Ectodermal cell (in vitro differentiated cells): ENCODE results near the gene GABRG3.

Experiments
- H3K27ac ChIP-seq: 2 replicates; pipeline ENCODE4 v1.7.0; 2013; ENCODE audit warnings: mild to moderate bottlenecking, low read depth, low read length; ENCODE audit not compliant: insufficient read depth, poor library complexity, severe bottlenecking
- H3K27me3 ChIP-seq: 2 replicates; pipeline ENCODE4 v1.7.0; 2013; ENCODE audit warnings: mild to moderate bottlenecking, low read length; ENCODE audit not compliant: insufficient read depth, control insufficient read depth, poor library complexity, severe bottlenecking
- H3K36me3 ChIP-seq: one replicate; pipeline ENCODE4 v1.7.0; 2013; ENCODE audit warnings: low read length; ENCODE audit not compliant: control insufficient read depth, insufficient read depth
- H3K4me1 ChIP-seq: one replicate; pipeline ENCODE4 v1.7.0; 2013; ENCODE audit warnings: low read length; ENCODE audit not compliant: control insufficient read depth, insufficient read depth
- H3K4me3 ChIP-seq: 2 replicates; pipeline ENCODE4 v1.7.0; 2013; ENCODE audit warnings: low read depth, low read length, control low read depth; ENCODE audit not compliant: insufficient read depth
- H3K9me3 ChIP-seq: 2 replicates; pipeline ENCODE4 v1.7.0; 2013; ENCODE audit warnings: mild to moderate bottlenecking, low read length, moderate library complexity; ENCODE audit not compliant: control insufficient read depth
- whole genome bisulfite sequencing, 2 experiments: methylation state at CpG; one replicate each; pipeline ENCODE4 v1.1.7; 2013; ENCODE audit warnings: missing lambda C conversion rate in 2 of 2; 5-methylcytosine and 5-hydroxymethylcytosine counted together

Gene GABRG3

GRCh38 chr15:27550635-27551034 is 579.7 kb downstream of the GABRG3 start:
- 91 to 92% methylated on average over 6 of the region's 6 CpGs for WGBS, 2 experiments
- H3K4me1 ChIP-seq, result no peaks in the 10 kb centered on the region
- H3K36me3 ChIP-seq, result no peaks in the 10 kb centered on the region
- H3K4me3 ChIP-seq, result no peak overlapping the region
- no peaks in the 10 kb centered on the region for H3K27me3 ChIP-seq
- no peaks in the 10 kb centered on the region for H3K9me3 ChIP-seq
- no peak overlapping the region for H3K27ac ChIP-seq

DNA sequence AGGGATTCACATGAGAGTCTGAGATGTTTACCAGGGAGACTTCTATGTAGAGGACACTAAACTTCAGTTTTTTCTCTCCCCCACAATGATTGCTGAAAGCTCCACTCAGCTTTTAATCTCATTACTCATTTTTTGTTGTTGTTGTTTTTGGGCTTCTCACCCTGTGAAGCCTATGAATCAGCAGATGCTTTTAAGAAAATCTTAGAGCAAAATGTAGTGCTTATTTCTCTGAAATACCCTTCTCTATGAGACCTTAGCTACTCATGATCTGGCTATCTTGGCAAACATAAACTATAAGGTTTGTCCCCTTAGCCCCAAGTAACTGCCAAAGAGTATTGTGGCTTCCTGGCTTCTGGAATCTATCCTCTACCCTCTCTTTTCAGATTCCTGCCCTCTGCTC is 590.8 kb downstream of the GABRG3 start:
- Histone ChIP-seq H3K27me3 (no peaks in the 10 kb centered on the region), H3K4me3 (no peak overlapping the region)

GRCh38 chr15:27563765-27564370 is 592.9 kb downstream of the GABRG3 start:
- Histone ChIP-seq H3K27ac (no peak overlapping the region), H3K4me3 (no peak overlapping the region), H3K36me3 (no peaks in the 10 kb centered on the region), H3K27me3 (no peaks in the 10 kb centered on the region), H3K9me3 (peaks cover 2% of the 10 kb centered on the region), H3K4me1 (no peaks in the 10 kb centered on the region)
- WGBS, 2 experiments, result 88 to 92% methylated on average over 3 of the region's 3 CpGs

More for the DNA sequence above, 590.8 kb downstream of the GABRG3 start:
- H3K4me1 ChIP-seq, result no peaks in the 10 kb centered on the region
- H3K36me3 ChIP-seq, result no peaks in the 10 kb centered on the region
- no peak overlapping the region for H3K27ac ChIP-seq
- H3K9me3 ChIP-seq, result peaks cover 2% of the 10 kb centered on the region

DNA sequence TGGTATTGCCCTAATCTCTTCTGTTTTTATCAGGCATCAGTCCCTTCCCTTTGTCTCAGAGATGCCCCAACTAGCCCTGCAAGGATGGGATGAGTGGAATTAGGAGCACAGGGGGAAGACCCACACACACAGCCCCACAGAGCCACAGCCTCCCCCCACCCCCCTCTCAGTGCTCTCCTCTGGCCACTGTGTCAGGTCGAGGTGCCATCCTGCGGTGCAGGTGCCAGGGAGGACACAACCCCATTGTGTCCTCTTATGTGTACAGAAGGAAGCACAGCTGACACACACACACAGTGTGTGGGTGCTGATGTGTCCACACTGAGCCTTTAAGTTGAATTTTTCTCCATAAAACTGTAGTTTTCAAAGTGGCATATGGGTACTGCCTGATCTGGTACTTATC is 593.7 kb downstream of the GABRG3 start:
- no peaks in the 10 kb centered on the region for H3K36me3 ChIP-seq
- H3K27ac ChIP-seq, result no peak overlapping the region
- H3K4me3 ChIP-seq, result no peak overlapping the region
- peaks cover 2% of the 10 kb centered on the region for H3K9me3 ChIP-seq
- H3K4me1 ChIP-seq, result no peaks in the 10 kb centered on the region
- H3K27me3 ChIP-seq, result no peaks in the 10 kb centered on the region
- 88 to 96% methylated on average over 2 of the region's 2 CpGs for WGBS, 2 experiments

GRCh38 chr15:27570746-27571145 is 599.8 kb downstream of the GABRG3 start:
- Histone ChIP-seq H3K9me3 (no peaks in the 10 kb centered on the region), H3K4me1 (no peaks in the 10 kb centered on the region), H3K27me3 (no peaks in the 10 kb centered on the region), H3K36me3 (no peaks in the 10 kb centered on the region), H3K4me3 (no peak overlapping the region), H3K27ac (no peak overlapping the region)
- WGBS, 2 experiments, result 80 to 87% methylated on average over 4 of the region's 4 CpGs

GRCh38 chr15:27573805-27574485 is 603.0 kb downstream of the GABRG3 start:
- WGBS, 2 experiments, result 83 to 87% methylated on average over 26 of the region's 26 CpGs

DNA sequence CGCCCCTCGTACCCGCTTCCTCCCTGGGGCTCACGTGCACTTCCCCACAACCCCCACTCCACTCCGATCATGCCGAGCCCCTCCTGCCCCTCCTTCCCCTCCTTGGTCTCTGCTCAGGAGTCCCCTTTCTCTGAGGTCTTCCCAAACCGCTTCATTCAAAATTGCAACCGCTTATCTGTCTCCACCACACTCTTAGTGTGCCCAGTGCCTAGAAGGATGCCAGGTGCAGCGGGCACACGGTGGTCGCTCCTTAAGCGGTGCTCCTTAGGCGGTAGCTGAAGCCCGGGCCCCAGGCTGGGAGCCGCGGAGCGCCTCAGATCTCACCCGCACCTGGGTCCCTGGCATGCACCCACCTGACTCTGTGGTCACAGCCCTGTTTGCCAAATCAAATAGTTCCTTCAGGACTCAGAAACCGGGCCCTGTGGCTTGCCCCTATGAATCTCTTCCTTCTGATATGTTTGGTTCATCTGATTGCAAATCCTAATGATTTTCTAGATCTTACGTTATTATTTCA is 603.6 kb downstream of the GABRG3 start:
- no peak overlapping the region for H3K27ac ChIP-seq
- H3K4me3 ChIP-seq, result no peak overlapping the region
- no peaks in the 10 kb centered on the region for H3K27me3 ChIP-seq
- no peaks in the 10 kb centered on the region for H3K4me1 ChIP-seq
- WGBS, 2 experiments, result 94 to 95% methylated on average over 20 of the region's 20 CpGs
- no peaks in the 10 kb centered on the region for H3K36me3 ChIP-seq
- H3K9me3 ChIP-seq, result no peaks in the 10 kb centered on the region

More at GRCh38 chr15:27573805-27574485, 603.0 kb downstream of the GABRG3 start:
- no peak overlapping the region for H3K4me3 ChIP-seq
- no peaks in the 10 kb centered on the region for H3K36me3 ChIP-seq
- H3K27ac ChIP-seq, result no peak overlapping the region
- H3K4me1 ChIP-seq, result no peaks in the 10 kb centered on the region
- no peaks in the 10 kb centered on the region for H3K27me3 ChIP-seq
- H3K9me3 ChIP-seq, result no peaks in the 10 kb centered on the region

DNA sequence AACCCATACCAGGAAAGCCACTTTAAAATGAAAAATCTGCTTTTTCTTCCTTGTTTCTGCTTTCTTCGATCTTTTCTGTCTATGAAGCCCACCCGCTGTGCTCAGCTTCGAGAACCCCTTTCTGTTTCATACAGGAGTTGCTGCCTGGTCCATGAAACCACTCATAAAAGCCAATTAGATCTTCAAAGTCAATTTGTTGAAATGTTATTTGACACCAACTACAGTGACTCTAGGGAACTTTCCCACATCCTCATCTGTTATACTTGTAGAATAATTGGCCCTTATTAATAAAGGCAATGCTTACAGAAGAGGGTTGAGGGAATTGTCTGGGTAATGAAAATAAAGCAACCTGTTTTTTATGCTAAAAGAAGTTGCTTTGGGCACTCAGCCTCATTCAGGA is 604.5 kb downstream of the GABRG3 start:
- Histone ChIP-seq H3K4me3 (no peak overlapping the region), H3K27ac (no peak overlapping the region), H3K9me3 (no peaks in the 10 kb centered on the region), H3K27me3 (no peaks in the 10 kb centered on the region), H3K4me1 (no peaks in the 10 kb centered on the region), H3K36me3 (no peaks in the 10 kb centered on the region)
- WGBS, 2 experiments, result 91 to 95% methylated on average over 3 of the region's 3 CpGs

DNA sequence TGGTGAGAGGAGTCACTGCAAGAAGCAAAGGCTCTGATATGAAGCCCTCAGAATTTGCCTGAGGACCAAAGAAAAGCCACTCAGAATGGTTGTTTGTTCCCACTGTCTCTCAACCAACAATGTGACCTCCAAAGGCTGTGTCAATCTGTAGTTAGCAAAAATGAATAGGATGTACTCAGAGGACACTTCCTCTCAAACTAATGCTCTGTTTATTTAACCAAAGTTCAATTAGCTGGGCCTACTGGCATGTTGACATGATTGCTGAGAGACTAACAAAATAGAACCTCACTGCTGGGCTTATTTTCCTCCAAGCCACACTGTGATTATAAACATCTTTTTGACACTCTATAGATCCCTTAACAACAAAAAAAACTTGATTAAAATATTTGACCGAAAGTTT is 605.6 kb downstream of the GABRG3 start:
- Histone ChIP-seq H3K27me3 (no peaks in the 10 kb centered on the region), H3K4me3 (no peak overlapping the region), H3K9me3 (no peaks in the 10 kb centered on the region), H3K36me3 (no peaks in the 10 kb centered on the region), H3K27ac (no peak overlapping the region), H3K4me1 (no peaks in the 10 kb centered on the region)
- WGBS, 2 experiments, result no CpG with 5 or more reads among the region's 1 CpG

GRCh38 chr15:27579738-27580137 is 608.8 kb downstream of the GABRG3 start:
- H3K4me3 ChIP-seq, result no peak overlapping the region
- H3K36me3 ChIP-seq, result no peaks in the 10 kb centered on the region
- no peaks in the 10 kb centered on the region for H3K4me1 ChIP-seq
- no peaks in the 10 kb centered on the region for H3K27me3 ChIP-seq
- H3K27ac ChIP-seq, result no peak overlapping the region
- H3K9me3 ChIP-seq, result no peaks in the 10 kb centered on the region
- 93 to 95% methylated on average over 5 of the region's 5 CpGs for WGBS, 2 experiments
